Superior temporal gyrus (tissue), 1 donor: ENCODE results near the gene IBA57.

Experiments used
- DNase-seq: peaks from one replicate; pipeline ENCODE4 v3.0.0-alpha.2; 2016; ENCODE audit errors: extremely low spot score

IBA57 gene

GRCh38 chr1:228144993-228145343 lies 20.6 kb upstream of the IBA57 start:
- DNase-seq: no peak

GRCh38 chr1:228145463-228146416 lies 19.9 kb upstream of the IBA57 start:
- no peak for DNase-seq

GRCh38 chr1:228146417-228147150 lies 19.0 kb upstream of the IBA57 start:
- no peak for DNase-seq

DNA sequence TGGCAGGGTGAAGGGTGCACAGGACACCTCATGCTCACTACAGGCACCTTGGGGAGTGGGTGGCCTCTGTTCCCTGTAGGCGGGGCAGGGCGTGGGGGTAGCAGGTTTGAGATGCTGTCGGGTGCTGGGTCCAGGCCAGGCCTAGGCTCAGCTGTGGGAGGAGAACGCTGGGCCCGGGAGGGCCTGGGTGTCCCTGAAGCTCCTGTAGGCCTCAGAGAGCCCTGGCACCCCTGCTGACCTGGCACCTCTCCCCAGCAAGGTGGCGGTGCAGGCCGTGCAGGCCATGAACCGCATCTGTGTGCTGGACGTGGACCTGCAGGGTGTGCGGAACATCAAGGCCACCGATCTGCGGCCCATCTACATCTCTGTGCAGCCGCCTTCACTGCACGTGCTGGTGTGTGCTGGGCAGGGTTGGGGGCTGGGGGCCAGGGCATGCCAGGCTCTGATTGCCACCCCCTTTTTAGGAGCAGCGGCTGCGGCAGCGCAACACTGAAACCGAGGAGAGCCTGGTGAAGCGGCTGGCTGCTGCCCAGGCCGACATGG lies 18.4 kb upstream of the IBA57 start:
- DNase-seq: no peak

DNA sequence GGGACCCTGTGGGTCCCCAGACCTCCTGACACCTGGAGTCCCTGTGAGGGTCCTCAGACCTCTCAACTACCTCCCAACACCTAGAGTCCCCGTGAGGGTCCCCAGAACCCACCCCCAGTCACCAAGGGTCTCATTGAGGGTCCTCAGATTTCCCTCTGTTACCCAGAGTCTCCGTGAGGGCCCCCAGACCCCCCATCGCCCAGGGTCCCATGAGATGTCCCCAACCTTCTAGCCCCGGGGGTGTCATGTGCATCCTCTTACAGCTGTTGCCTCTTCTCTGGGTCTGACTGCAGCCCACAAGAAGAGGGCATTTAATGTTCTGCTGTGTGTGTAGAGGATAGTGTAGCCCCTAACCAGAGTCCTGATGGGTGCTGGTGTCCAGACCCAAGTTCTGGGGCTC lies 17.8 kb upstream of the IBA57 start:
- no peak for DNase-seq

- no peak for DNase-seq
These were observed 17.3 kb upstream of the IBA57 start for GRCh38 chr1:228148196-228148861.

DNA sequence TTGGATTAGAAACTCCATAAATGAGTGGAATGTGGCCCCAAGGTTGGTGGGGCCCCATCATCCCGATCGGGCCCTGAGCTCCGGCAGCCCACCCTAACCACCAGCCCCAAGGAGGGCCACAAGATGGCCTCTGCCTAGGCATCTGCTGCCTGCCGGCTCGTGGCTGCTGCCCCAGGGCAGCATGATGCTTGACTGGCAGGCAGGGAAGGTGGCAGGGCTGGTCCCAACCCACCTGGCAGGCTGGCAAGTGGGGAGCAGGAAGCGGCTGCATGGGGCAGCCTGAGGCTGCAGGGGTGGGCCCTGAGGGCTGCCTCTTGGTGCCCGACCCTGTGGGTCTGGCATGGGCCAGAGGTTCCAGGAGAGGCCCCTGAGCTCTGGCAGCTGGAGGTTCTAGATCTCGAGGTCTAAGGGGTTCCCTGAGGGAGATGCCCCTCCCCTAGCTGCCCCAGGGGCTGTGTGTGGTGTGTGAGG lies 16.6 kb upstream of the IBA57 start:
- no peak for DNase-seq

DNA sequence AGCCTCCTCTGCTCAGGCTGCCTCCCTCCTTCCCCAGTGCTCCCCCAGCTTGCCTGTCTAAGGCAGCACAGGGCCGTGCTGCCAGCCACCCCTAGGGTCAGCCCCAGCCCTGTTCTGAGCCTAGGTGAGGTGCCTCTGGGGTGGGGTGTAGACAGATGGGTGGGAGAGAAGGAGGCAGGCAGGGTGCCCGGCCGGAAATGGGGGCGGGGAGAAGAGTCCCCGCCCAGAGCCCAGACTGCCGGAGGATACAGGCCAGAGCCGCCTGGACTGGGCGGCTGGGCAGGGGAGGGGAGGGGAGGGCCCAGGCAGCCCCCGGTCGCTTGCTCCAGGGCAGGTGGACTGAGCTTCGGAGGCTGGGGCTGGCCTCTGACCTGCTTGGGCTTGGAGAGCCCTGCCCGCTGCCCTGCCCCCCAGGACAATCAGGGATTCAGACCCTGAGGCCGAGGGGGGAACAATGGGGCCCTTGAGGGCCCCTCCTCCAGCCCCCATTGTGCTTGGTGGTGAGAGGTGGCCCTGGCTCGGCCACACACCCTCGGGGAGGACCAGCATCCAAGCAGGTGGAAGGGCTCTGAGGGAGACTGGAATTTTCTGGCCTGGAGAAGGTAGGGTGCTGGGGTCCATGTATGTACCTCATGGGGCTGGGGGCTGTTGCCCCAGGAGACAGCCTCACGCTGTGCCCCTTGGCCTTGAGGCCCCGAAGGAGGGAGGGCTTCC lies 16.0 kb upstream of the IBA57 start, which contains the start of gene GJC2:
GJC2 (plus strand) TSS at position 525 of the 714 bp plus-strand sequence. CDS start 7,829 bp downstream, outside the sequence.
- DNase-seq: peak; percentile 67

DNA sequence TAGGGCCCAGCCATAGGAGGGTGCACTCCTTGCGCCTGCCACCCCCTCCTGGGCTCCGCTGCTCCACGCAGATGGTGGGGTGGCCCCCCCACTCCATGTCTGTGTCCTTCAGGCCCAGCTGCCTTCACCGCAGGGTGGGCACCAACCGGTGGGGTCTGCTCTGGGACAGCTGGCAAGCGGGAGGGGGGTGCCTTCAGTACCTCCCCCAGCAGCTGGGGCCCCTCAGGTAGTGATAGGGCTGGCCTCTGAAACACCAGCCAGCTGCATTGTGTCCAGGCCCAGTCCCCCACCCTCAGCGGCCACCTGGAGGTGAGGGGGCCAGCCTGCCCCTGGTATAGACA lies 15.5 kb upstream of the IBA57 start:
- no peak for DNase-seq

GRCh38 chr1:228150461-228151179 lies 15.0 kb upstream of the IBA57 start:
- DNase-seq: peak; percentile 76

DNA sequence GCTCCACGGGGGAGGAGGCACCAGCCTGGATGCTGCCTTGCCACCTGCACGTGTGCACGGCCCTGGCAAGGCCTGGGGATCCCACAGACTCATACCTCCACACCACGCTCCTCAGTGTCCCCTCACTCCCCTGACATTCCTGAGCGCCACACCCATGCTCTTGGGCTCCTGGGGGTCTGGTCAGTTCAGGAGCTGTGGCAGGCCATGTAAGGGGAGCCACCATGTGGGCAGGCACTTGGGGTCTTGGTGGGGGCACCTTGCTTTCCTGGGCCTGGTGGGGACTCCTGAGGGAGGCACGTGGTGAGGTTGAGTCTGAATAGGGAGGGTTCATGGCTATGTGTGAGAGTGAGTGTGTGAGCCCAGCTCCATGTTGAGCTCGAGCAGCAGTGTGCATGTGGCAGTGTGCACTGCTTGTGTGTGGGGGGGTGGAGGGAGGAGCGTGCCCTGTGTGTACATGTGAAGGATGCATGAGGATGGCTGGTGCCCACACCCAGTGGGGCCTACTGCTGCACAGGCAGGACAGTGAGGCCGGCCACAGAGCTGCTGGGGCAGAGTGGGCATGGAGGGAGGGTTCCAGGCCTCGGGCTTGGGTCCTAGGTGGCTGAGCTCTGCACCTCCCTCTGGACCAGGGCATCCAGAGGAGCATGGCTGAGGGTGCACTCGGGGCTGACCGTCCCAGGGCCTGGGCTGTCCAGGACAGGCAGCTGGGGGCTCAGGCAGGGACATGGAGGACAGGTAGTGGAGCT lies 14.3 kb upstream of the IBA57 start:
- no peak for DNase-seq

- DNase-seq: no peak
These were observed 13.3 kb upstream of the IBA57 start for GRCh38 chr1:228152097-228152917.

DNA sequence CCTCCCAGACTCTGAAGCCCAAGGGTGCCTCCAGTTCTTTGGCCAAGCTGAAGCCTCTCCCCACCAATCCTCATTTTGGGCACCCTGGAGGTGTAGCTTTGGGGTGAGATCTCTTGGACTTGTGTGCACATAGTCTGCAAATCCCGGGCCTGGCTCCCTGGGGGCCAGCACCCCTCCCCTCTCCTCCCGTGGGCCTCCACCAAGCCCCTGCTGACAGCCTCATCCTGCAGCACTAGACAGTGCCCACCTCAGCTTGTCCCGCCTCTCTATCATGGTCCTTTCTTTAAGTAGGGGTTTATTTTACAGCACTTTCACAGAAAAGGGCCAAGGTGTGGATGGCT lies 12.7 kb upstream of the IBA57 start:
- no peak for DNase-seq

GRCh38 chr1:228154021-228154669 lies 11.5 kb upstream of the IBA57 start:
- no peak for DNase-seq

DNA sequence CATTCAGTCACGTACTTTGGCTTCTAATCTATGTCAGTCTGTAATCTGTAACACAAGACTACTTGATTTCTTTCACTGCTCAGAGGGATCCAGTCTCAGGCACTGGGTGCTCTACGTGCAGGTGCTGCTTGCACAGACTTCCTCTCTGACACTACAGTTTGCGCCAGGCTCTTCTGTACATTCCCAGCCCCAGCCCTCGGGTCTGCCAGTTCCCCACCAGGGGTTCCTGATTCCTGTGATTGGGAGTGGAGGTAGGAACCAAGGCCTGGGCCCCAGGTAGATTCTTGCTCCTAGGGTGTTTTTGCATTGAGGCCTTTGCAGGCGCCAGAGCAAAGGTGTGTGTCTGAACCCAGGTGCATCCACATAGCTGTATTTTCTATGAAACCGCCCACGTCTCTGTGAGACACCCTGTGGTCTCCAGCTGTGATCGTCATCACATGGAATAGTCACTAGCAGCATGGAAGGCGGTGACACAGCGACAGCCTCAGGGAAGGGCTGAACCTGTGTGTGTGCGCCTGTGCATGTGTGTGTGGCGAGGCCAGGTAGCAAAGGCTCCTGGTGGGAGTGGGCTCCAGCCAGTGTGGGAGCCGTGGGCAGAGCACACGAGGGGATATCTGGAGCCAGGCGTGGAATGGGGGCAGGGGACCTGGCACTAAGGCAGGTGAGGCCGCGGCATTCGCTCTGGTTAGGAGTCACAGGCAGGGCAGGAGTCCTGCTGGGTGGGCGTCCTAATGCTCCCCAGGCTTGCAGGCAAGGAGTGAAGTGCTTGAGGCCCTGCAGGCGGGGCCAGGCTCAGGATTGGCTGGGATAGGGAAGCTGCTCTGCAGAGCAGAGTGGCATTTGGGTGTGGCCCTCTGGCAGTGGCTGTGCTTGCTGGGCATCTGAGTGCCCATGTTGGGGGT lies 10.7 kb upstream of the IBA57 start:
- DNase-seq: no peak

DNA sequence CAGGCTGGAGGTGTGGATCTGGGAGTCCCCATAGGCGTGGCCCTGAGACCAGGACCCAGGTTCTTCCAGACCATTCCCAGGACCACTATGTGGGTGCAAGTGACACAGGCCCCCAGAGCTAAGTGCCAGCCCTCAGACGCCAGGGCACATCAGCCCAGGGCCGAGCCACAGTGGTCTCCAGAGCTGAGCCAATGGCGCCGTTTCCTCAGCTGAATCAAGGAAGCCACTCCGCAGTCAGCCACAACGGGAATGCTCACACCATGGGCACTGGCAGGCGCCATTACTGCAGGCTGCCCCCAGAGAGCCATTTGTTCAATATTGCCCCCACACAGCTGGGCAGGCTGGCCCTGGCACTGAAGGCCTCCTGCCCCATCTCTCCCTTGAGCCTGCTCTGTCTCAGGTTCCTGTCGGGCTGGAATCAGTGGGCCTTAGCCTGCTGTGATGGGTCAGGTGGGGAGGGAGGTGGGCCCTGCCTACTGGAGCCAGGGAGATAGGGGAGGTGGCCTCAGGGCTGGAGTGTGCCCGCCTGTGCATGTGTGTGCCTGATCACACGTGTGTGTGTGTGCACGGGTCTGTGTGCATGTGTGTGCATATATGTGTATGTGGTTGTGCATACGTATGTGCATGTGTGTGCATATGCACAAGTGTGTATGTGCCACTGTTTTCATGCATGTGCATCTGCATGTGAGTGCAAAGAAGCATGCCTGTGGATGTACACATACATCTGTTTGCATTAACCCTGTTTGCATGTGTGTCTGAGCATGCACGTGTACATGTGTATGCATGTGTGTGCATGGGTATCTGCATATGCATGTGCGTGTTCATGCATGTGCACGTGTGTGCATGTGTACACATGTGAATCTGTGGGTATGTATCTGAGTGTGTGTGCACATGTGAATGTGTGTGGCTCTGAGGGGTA lies 9.7 kb upstream of the IBA57 start:
- no peak for DNase-seq

GRCh38 chr1:228156515-228156881 lies 9.1 kb upstream of the IBA57 start:
- no peak for DNase-seq
